ENCODE results near the gene AMMECR1.

DNA sequence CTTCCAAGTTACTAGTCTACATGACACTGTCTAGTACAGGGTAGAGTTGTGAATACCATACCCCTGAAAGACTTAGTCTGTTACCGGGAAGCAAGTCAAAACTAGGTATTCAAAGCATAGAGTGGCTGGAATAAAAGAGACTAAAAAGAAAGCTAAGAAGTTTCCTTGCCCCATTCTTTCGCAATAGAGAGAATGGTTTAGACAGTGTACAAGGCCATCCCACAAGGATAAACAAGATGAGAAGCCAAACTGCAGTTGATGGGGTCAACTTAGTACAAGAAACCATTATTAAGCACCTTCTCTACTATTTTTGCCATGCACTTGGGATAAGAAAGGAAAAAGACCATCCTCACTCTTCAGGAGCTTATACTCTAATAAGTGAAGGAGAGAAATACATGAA lies 30.3 kb downstream of the AMMECR1 start:
- TF ChIP-seq, protein P1, sequence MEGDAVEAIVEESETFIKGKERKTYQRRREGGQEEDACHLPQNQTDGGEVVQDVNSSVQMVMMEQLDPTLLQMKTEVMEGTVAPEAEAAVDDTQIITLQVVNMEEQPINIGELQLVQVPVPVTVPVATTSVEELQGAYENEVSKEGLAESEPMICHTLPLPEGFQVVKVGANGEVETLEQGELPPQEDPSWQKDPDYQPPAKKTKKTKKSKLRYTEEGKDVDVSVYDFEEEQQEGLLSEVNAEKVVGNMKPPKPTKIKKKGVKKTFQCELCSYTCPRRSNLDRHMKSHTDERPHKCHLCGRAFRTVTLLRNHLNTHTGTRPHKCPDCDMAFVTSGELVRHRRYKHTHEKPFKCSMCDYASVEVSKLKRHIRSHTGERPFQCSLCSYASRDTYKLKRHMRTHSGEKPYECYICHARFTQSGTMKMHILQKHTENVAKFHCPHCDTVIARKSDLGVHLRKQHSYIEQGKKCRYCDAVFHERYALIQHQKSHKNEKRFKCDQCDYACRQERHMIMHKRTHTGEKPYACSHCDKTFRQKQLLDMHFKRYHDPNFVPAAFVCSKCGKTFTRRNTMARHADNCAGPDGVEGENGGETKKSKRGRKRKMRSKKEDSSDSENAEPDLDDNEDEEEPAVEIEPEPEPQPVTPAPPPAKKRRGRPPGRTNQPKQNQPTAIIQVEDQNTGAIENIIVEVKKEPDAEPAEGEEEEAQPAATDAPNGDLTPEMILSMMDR (IDR thresholded peaks at IDR 0.05) = no peak
- TF ChIP-seq POLR2AphosphoS5 (IDR thresholded peaks at IDR 0.05) = no peak

Measured in upper lobe of left lung (tissue), 4 donors.